NCI-H1436 (cell line): ENCODE measurements around the gene SMG7.

Experiments used
- DNase-seq: peaks from one replicate; lab custom pipeline; 2025; lab: John Stamatoyannopoulos, UW

SMG7 gene

GRCh38 chr1:183515002-183515689, 42.8 kb downstream of the SMG7 start:
- no peak for DNase-seq

GRCh38 chr1:183516725-183517124, 44.4 kb downstream of the SMG7 start:
- DNase-seq, result no peak

GRCh38 chr1:183517401-183517800, 45.1 kb downstream of the SMG7 start:
- no peak for DNase-seq

GRCh38 chr1:183520379-183520778, 48.1 kb downstream of the SMG7 start:
- DNase-seq, result no peak

GRCh38 chr1:183522104-183522503, 49.8 kb downstream of the SMG7 start:
- no peak for DNase-seq

GRCh38 chr1:183528577-183528976, 56.3 kb downstream of the SMG7 start:
- DNase-seq, result no peak

GRCh38 chr1:183533617-183534174, 61.4 kb downstream of the SMG7 start:
- no peak for DNase-seq

GRCh38 chr1:183537405-183537804, 65.1 kb downstream of the SMG7 start:
- no peak for DNase-seq

GRCh38 chr1:183543619-183544204, 71.4 kb downstream of the SMG7 start:
- DNase-seq, result peak; percentile 17

GRCh38 chr1:183544598-183545297, 72.4 kb downstream of the SMG7 start:
- DNase-seq, result no peak

- DNase-seq, result no peak
Measured at GRCh38 chr1:183546427-183546826, 74.1 kb downstream of the SMG7 start.

GRCh38 chr1:183548116-183548515, 75.8 kb downstream of the SMG7 start:
- no peak for DNase-seq

- no peak for DNase-seq
Measured at GRCh38 chr1:183550915-183551314, 78.6 kb downstream of the SMG7 start.

GRCh38 chr1:183551924-183552323, 79.6 kb downstream of the SMG7 start:
- DNase-seq, result no peak

GRCh38 chr1:183552441-183552840, 80.1 kb downstream of the SMG7 start:
- DNase-seq, result no peak

GRCh38 chr1:183552891-183553290, 80.6 kb downstream of the SMG7 start:
- no peak for DNase-seq

- DNase-seq, result no peak
Measured at GRCh38 chr1:183553331-183553730, 81.0 kb downstream of the SMG7 start.

- DNase-seq, result no peak
Measured at GRCh38 chr1:183553764-183554163, 81.5 kb downstream of the SMG7 start.

GRCh38 chr1:183554577-183554976, 82.3 kb downstream of the SMG7 start:
- DNase-seq, result no peak

- no peak for DNase-seq
Measured at GRCh38 chr1:183559061-183559460, 86.8 kb downstream of the SMG7 start.

GRCh38 chr1:183562701-183563100, 90.4 kb downstream of the SMG7 start:
- no peak for DNase-seq

GRCh38 chr1:183565261-183565660, 93.0 kb downstream of the SMG7 start:
- no peak for DNase-seq

GRCh38 chr1:183566026-183566425, 93.7 kb downstream of the SMG7 start:
- DNase-seq, result no peak
